Peyer's patch (tissue), 4 donors: Measurements from ENCODE around the gene EHMT2. TPM values are rescaled to one million over a fixed set of nuclear protein-coding genes. Genes with fewer than 3 reads are reported as not detected.

Source experiments
- DNase-seq, 3 donors: peaks; one replicate each; pipeline ENCODE4 v3.0.0-alpha.2; 2017 to 2019
- H3K27ac ChIP-seq, 4 donors: fragments of 200-600 bp; sonication (generic); one replicate each; pipeline ENCODE4 v1.5.1; 2016 to 2019
- H3K27me3 ChIP-seq, 2 donors: fragments of 200-600 bp; sonication (generic); one replicate each; pipeline ENCODE4 v1.5.1; 2019
- H3K36me3 ChIP-seq, 3 donors: fragments of 200-600 bp; sonication (generic); one replicate each; pipeline ENCODE4 v1.5.1; 2016 to 2019
- H3K4me1 ChIP-seq, 4 donors: fragments of 200-600 bp; sonication (generic); one replicate each; pipeline ENCODE4 v1.5.1; 2016 to 2019
- H3K4me3 ChIP-seq, 4 donors: fragments of 200-600 bp; sonication (generic); 1 replicate in 3 of 4; 2 replicates in 1 of 4; pipeline ENCODE4 v1.5.1; 2016 to 2019; ENCODE audit warnings: mild to moderate bottlenecking in 1 of 4
- H3K9me3 ChIP-seq, 4 donors: fragments of 200-600 bp; sonication (generic); one replicate each; pipeline ENCODE4 v1.5.1; 2016 to 2019; ENCODE audit warnings: mild to moderate bottlenecking in 1 of 4
- CTCF ChIP-seq, 6 experiments: fragments of 450-650 bp in 4 of 6; fragments of 200-600 bp in 2 of 6; sonication (generic) in 1 of 6; IDR thresholded peaks; one replicate each; pipeline ENCODE4 v1.5.1; 2017 to 2019; ENCODE audit warnings: antibody characterized with exemption in 6 of 6, mild to moderate bottlenecking in 3 of 6, moderate library complexity in 1 of 6
- POLR2A ChIP-seq, 2 donors: fragments of 450-650 bp; IDR thresholded peaks; one replicate each; pipeline ENCODE4 v1.5.1; 2017; ENCODE audit warnings: antibody characterized with exemption in 2 of 2, mild to moderate bottlenecking in 2 of 2, moderate library complexity in 2 of 2
- total RNA-seq, 4 donors: library from RNA; depleted of rRNA; stranded (reverse); fragments of >200 nt; gene quantifications; one replicate each; pipeline ENCODE4 v1.1.0, GENCODE V29; 2016

EHMT2 gene
- total RNA-seq, 4 donors from 2014 or later: 25.0 to 75.1 (median 50.6) TPM

- peak in 1 of 3 donors; percentile 57 for DNase-seq
- H3K27ac ChIP-seq: peak overlapping the region in 2 of 4 donors; percentile 95
- no peaks in the 10 kb centered on the region for H3K9me3 ChIP-seq
- H3K4me1 ChIP-seq: peaks cover 0 to 28% (median 0%) of the 10 kb centered on the region in 4 donors
- H3K36me3 ChIP-seq: peaks cover 0 to 67% (median 0%) of the 10 kb centered on the region in 3 donors
- TF ChIP-seq POLR2A (IDR thresholded peaks at IDR 0.05): no peak
- TF ChIP-seq CTCF (IDR thresholded peaks at IDR 0.05): no peak
- H3K4me3 ChIP-seq: no peak overlapping the region
- no peaks in the 10 kb centered on the region for H3K27me3 ChIP-seq
Observed at GRCh38 chr6:31879901-31880300, 17.6 kb downstream of the EHMT2 start.

- TF ChIP-seq POLR2A (IDR thresholded peaks at IDR 0.05): peak in 1 of 2 donors; percentile 37
- no peak for TF ChIP-seq CTCF (IDR thresholded peaks at IDR 0.05)
- peak overlapping the region in 3 of 4 donors; percentile 41 to 66 (median 58) for H3K4me3 ChIP-seq
- H3K9me3 ChIP-seq: no peaks in the 10 kb centered on the region
- H3K36me3 ChIP-seq: peaks cover 0 to 67% (median 0%) of the 10 kb centered on the region in 3 donors
- peaks cover 0 to 33% (median 0%) of the 10 kb centered on the region in 4 donors for H3K4me1 ChIP-seq
- no peaks in the 10 kb centered on the region for H3K27me3 ChIP-seq
- DNase-seq: no peak
- H3K27ac ChIP-seq: peak overlapping the region in 3 of 4 donors; percentile 91 to 95 (median 95)
Observed at GRCh38 chr6:31879143-31879542, 18.4 kb downstream of the EHMT2 start.

GRCh38 chr6:31878726-31879125, 18.8 kb downstream of the EHMT2 start, which contains the start of gene SLC44A4:
Gene SLC44A4, minus strand, starts transcription at chr6:31878997. Its CDS starts 17 bp downstream, at chr6:31878980.
- Histone ChIP-seq H3K4me3 (peak within 1 kb of the TSS in 3 of 4 donors; percentile 41 to 66 (median 58)), H3K36me3 (peaks cover 0 to 67% (median 0%) of the 10 kb centered on the region in 3 donors)
- DNase-seq: peak in 2 of 3 donors; percentile 73 to 84

GRCh38 chr6:31878222-31878621, 19.3 kb downstream of the EHMT2 start:
- Histone ChIP-seq H3K27ac (peak overlapping the region in 3 of 4 donors; percentile 91 to 95 (median 95)), H3K36me3 (peaks cover 0 to 67% (median 0%) of the 10 kb centered on the region in 3 donors)

More at GRCh38 chr6:31878726-31879125, 18.8 kb downstream of the EHMT2 start, which contains the start of gene SLC44A4:
- H3K27ac ChIP-seq: peak within 1 kb of the TSS in 3 of 4 donors; percentile 91 to 95 (median 95)
- H3K27me3 ChIP-seq: no peaks in the 10 kb centered on the region
- H3K4me1 ChIP-seq: peaks cover 0 to 33% (median 0%) of the 10 kb centered on the region in 4 donors
- H3K9me3 ChIP-seq: no peaks in the 10 kb centered on the region
- TF ChIP-seq POLR2A (IDR thresholded peaks at IDR 0.05) (peak; percentile 58 to 83), CTCF (IDR thresholded peaks at IDR 0.05) (no peak)

GRCh38 chr6:31877651-31878161, 19.8 kb downstream of the EHMT2 start:
- Histone ChIP-seq H3K36me3 (peaks cover 0 to 64% (median 0%) of the 10 kb centered on the region in 3 donors), H3K9me3 (no peaks in the 10 kb centered on the region), H3K4me1 (peaks cover 0 to 33% (median 0%) of the 10 kb centered on the region in 4 donors), H3K27me3 (no peaks in the 10 kb centered on the region), H3K4me3 (peak overlapping the region in 3 of 4 donors; percentile 41 to 66 (median 58)), H3K27ac (peak overlapping the region in 3 of 4 donors; percentile 91 to 95 (median 95))
- DNase-seq: peak in 2 of 3 donors; percentile 90 to 92
- TF ChIP-seq POLR2A (IDR thresholded peaks at IDR 0.05) (peak; percentile 93 to 96), CTCF (IDR thresholded peaks at IDR 0.05) (no peak)

More at GRCh38 chr6:31878222-31878621, 19.3 kb downstream of the EHMT2 start:
- H3K9me3 ChIP-seq: no peaks in the 10 kb centered on the region
- peak overlapping the region in 3 of 4 donors; percentile 41 to 66 (median 58) for H3K4me3 ChIP-seq
- H3K27me3 ChIP-seq: no peaks in the 10 kb centered on the region
- TF ChIP-seq POLR2A (IDR thresholded peaks at IDR 0.05): no peak
- TF ChIP-seq CTCF (IDR thresholded peaks at IDR 0.05): no peak
- no peak for DNase-seq
- peaks cover 0 to 33% (median 0%) of the 10 kb centered on the region in 4 donors for H3K4me1 ChIP-seq
